Neuronal stem cell (in vitro differentiated cells): Measurements from ENCODE around the gene TPSB2. TPM values are rescaled to one million over a fixed set of nuclear protein-coding genes. Genes with fewer than 3 reads are reported as not detected.
"Not testable (repeated sequence)": the region's sequence is repeated elsewhere in the genome, so short reads cannot be mapped to it uniquely, and the experiment has no call there.

Experiments used
- DNase-seq: peaks from one replicate; pipeline ENCODE4 v3.0.0-alpha.2; 2013; ENCODE audit warnings: low spot score
- H2AFZ ChIP-seq: one replicate; pipeline ENCODE4 v1.6.1; 2013; ENCODE audit warnings: mild to moderate bottlenecking, low read length, inconsistent platforms
- H2AK5ac ChIP-seq: 2 replicates; pipeline ENCODE4 v1.6.1; 2013; ENCODE audit warnings: low read depth, mild to moderate bottlenecking, inconsistent platforms, low read length, moderate library complexity, mixed read lengths
- H2BK120ac ChIP-seq: 2 replicates; pipeline ENCODE4 v1.6.1; 2013; ENCODE audit warnings: low read depth, mild to moderate bottlenecking, inconsistent platforms, low read length, moderate library complexity, mixed read lengths
- H2BK12ac ChIP-seq: one replicate; pipeline ENCODE4 v1.6.1; 2013; ENCODE audit warnings: low read length, inconsistent platforms
- H2BK15ac ChIP-seq: 2 replicates; pipeline ENCODE4 v1.6.1; 2013; ENCODE audit warnings: mild to moderate bottlenecking, low read length, inconsistent platforms, mixed read lengths
- H2BK5ac ChIP-seq: one replicate; pipeline ENCODE4 v1.6.1; 2013; ENCODE audit warnings: inconsistent platforms, mild to moderate bottlenecking, low read length, moderate library complexity
- H3K14ac ChIP-seq: one replicate; pipeline ENCODE4 v1.6.1; 2013; ENCODE audit warnings: low read length, inconsistent platforms
- H3K18ac ChIP-seq: 2 replicates; pipeline ENCODE4 v1.6.1; 2013; ENCODE audit warnings: low read length, inconsistent platforms
- H3K23ac ChIP-seq: 2 replicates; pipeline ENCODE4 v1.6.1; 2013; ENCODE audit warnings: low read depth, mild to moderate bottlenecking, mixed read lengths, low read length, inconsistent platforms; ENCODE audit not compliant: poor library complexity
- H3K27ac ChIP-seq: replicated peaks from 3 replicates; pipeline ENCODE4 v1.5.1; 2013; ENCODE audit warnings: low read length, inconsistent platforms
- H3K27me3 ChIP-seq, 3 experiments: 2 replicates each; pipeline ENCODE4 v1.6.1; 2013; ENCODE audit warnings: low read length in 3 of 3, mild to moderate bottlenecking in 2 of 3, inconsistent platforms in 1 of 3, low read depth in 1 of 3, mixed read lengths in 1 of 3, moderate library complexity in 1 of 3; ENCODE audit not compliant: control insufficient read depth in 3 of 3, insufficient read depth in 3 of 3
- H3K36me3 ChIP-seq, 2 donors: replicated peaks in 1 of 2; 2 replicates each; pipeline ENCODE4 v1.6.1; 2013; ENCODE audit warnings: low read length in 2 of 2; ENCODE audit not compliant: control insufficient read depth in 2 of 2, insufficient read depth in 2 of 2
- H3K4ac ChIP-seq: 2 replicates; pipeline ENCODE4 v1.6.1; 2013; ENCODE audit warnings: inconsistent platforms, mild to moderate bottlenecking, low read length, moderate library complexity
- H3K4me1 ChIP-seq, 2 donors: 1 replicate in 1 of 2; 2 replicates in 1 of 2; pipeline ENCODE4 v1.6.1; 2013; ENCODE audit warnings: low read length in 2 of 2, low read depth in 1 of 2; ENCODE audit not compliant: control insufficient read depth in 2 of 2, insufficient read depth in 1 of 2
- H3K4me2 ChIP-seq: one replicate; pipeline ENCODE4 v1.6.1; 2013; ENCODE audit warnings: mild to moderate bottlenecking, low read length, inconsistent platforms; ENCODE audit not compliant: insufficient read depth, poor library complexity, severe bottlenecking
- H3K4me3 ChIP-seq, 2 donors: 2 replicates each; pipeline ENCODE4 v1.5.1; 2013; ENCODE audit warnings: low read length in 2 of 2, mild to moderate bottlenecking in 2 of 2, inconsistent platforms in 1 of 2, moderate library complexity in 1 of 2
- H3K79me1 ChIP-seq: one replicate; pipeline ENCODE4 v1.6.1; 2013; ENCODE audit warnings: low read depth, mild to moderate bottlenecking, inconsistent platforms, low read length, moderate library complexity
- H3K9ac ChIP-seq: one replicate; pipeline ENCODE4 v1.6.1; 2013; ENCODE audit warnings: mild to moderate bottlenecking, low read depth, low read length, inconsistent platforms; ENCODE audit not compliant: poor library complexity
- H3K9me3 ChIP-seq, 2 donors: replicated peaks in 1 of 2; 2 replicates each; pipeline versions ENCODE3 to v1.6.1; 2013; ENCODE audit warnings: low read length in 2 of 2, mild to moderate bottlenecking in 2 of 2, inconsistent platforms in 1 of 2, low read depth in 1 of 2, mixed read lengths in 1 of 2, moderate library complexity in 1 of 2; ENCODE audit not compliant: control insufficient read depth in 2 of 2, insufficient read depth in 1 of 2
- H4K8ac ChIP-seq: one replicate; pipeline ENCODE4 v1.6.1; 2013; ENCODE audit warnings: low read depth, mild to moderate bottlenecking, inconsistent platforms, low read length, moderate library complexity
- H4K91ac ChIP-seq: one replicate; pipeline ENCODE4 v1.6.1; 2013; ENCODE audit warnings: low read length, low read depth, mild to moderate bottlenecking, inconsistent platforms; ENCODE audit not compliant: poor library complexity
- WGBS, 2 donors: extraction: QIAGEN DNeasy Blood & Tissue Kit; methylation state at CpG; one replicate each; pipeline ENCODE4 v1.1.7; 2013; ENCODE audit warnings: missing lambda C conversion rate in 2 of 2, mixed read lengths in 1 of 2; ENCODE audit not compliant: insufficient read length in 2 of 2, insufficient replicate concordance in 1 of 2; ENCODE audit errors: extremely low coverage in 2 of 2; 5-methylcytosine and 5-hydroxymethylcytosine counted together
- polyA plus RNA-seq, 2 experiments: library from polyadenylated mRNA; stranded (reverse); fragments of 200-250 nt; gene quantifications; one replicate each; pipeline ENCODE4 v1.2.3, GENCODE V29; 2013

Gene TPSB2
- polyA plus RNA-seq (2013, experiment 1 of 2), result not detected
- not detected for polyA plus RNA-seq (2013, experiment 2 of 2)

DNA sequence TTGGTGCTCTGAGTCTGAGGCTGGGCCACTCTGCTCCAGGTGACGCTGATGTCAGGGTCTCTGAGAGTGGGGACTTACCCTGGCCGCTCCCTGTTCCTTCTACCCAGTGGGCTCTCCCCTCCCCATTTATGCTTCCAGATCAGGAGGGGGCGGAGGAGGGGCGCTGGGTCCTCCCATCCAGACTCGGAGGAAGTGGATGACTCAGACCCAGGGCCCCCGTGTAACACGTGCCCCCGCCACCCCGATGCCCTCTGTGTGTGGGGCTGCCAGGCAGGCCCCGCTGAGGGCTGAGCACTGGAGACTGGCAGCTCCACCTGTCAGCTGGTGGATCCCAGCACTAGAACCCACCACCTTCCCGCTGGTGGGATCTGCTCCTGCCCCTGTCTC, at the start of gene TPSB2:
Gene TPSB2 (minus strand): TSS at position 101 of the 387 bp plus-strand sequence. CDS start 233 bp downstream, outside the sequence.
- H3K27me3 ChIP-seq, H3K14ac ChIP-seq, H3K9ac ChIP-seq, H2BK15ac ChIP-seq, H4K8ac ChIP-seq, DNase-seq, H2AK5ac ChIP-seq, H3K79me1 ChIP-seq, H2BK12ac ChIP-seq, H2AFZ ChIP-seq, H3K18ac ChIP-seq, H3K27ac ChIP-seq, H3K4me2 ChIP-seq, H3K9me3 ChIP-seq, H4K91ac ChIP-seq, H3K4me1 ChIP-seq, H3K36me3 ChIP-seq, H2BK120ac ChIP-seq, H3K4me3 ChIP-seq, H3K4ac ChIP-seq, H3K23ac ChIP-seq, H2BK5ac ChIP-seq: not testable (repeated sequence)
- whole genome bisulfite sequencing, 2 donors, result no CpG with 5 or more reads among the region's 11 CpGs

DNA sequence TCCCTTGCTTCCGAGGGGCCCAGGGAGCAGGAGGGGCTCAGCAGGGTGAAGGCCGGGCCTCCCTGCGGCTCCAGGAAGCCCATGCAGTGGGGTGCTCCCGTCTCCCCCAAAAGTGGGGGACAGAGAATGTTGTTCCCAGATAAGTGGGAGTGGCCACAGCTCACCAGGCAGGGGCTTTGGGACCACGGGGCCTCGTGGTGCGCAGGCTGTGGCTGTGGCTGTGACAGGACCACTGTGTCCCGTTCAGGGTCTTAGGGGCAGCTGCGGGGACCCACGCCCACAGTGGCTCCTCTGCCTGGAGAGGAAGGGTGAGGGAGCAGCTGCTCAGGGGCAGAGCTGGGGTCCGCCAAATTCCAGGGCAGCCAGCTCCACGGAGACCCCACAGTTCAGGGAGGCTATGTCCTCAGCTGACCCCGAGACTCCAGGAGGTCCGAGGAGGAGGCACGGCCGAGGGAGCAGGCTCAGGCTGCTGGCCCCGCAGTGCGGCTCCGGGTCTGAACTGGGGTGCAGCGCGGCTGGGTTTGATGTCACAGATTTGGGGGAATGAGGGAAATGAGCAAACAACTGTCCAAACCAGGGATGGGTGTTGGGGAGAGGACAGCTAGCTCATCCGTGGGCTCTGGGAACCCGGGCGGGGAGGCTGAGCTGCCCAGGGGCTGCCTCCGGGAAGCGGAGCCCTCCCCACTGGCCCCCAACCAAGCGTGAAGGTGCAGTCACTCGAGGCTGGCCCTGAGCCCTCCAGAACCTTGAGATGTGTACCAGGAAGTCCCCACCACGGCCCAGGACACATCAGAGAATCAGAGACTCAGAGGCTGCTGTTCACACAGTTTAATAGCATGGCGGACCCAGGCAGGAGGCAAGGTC, 49.3 kb upstream of the TPSB2 start:
- Histone ChIP-seq H2AK5ac (peak overlapping the region; percentile 83), H3K4ac (peak overlapping the region; percentile 76), H3K36me3 (no peaks in the 10 kb centered on the region), H3K9me3 (no peaks in the 10 kb centered on the region), H4K8ac (no peak overlapping the region), H3K9ac (no peak overlapping the region), H3K23ac (peak overlapping the region; percentile 93), H3K14ac (no peak overlapping the region), H3K27ac (no peak overlapping the region), H2BK15ac (peak overlapping the region; percentile 87), H3K4me1 (peaks cover 11 to 14% of the 10 kb centered on the region in 2 donors), H3K4me2 (no peak overlapping the region), H2BK120ac (peak overlapping the region; percentile 91), H3K27me3 (peaks cover 0 to 39% (median 0%) of the 10 kb centered on the region in 3 experiments), H3K18ac (peak overlapping the region; percentile 80), H2AFZ (peak overlapping the region; percentile 85), H4K91ac (no peak overlapping the region), H2BK5ac (no peak overlapping the region), H3K79me1 (peaks cover 3% of the 10 kb centered on the region), H3K4me3 (no peak overlapping the region), H2BK12ac (peak overlapping the region; percentile 90)
- no peak for DNase-seq
- WGBS, 2 donors, result no CpG with 5 or more reads among the region's 30 CpGs

DNA sequence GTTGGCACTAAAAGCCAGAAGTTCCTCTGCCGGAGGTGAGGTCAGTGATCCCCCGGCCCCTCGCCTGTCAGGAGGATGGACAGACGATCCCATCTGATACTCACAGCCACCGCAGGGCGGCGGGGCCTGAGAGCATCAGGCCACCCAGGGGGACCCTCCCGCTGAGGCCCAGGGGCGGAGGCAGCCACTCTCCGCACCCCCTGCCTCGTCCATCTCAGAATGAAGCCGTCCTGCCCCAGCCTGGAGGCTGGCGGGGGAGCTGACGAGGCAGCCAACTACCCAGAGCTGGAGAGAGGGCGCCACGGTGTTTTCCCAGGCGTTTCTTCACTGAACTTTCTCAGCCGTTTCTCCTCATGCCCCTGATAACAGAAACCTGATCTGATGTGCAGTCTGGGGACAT, 48.5 kb upstream of the TPSB2 start:
- Histone ChIP-seq H2AFZ (peak overlapping the region; percentile 85), H4K91ac (no peak overlapping the region), H3K79me1 (peaks cover 3% of the 10 kb centered on the region), H3K27me3 (peaks cover 0 to 31% (median 0%) of the 10 kb centered on the region in 3 experiments), H3K4ac (no peak overlapping the region), H3K14ac (no peak overlapping the region), H2AK5ac (peak overlapping the region; percentile 79), H2BK120ac (peak overlapping the region; percentile 83), H3K4me2 (no peak overlapping the region), H3K9me3 (no peaks in the 10 kb centered on the region), H3K9ac (no peak overlapping the region), H3K36me3 (no peaks in the 10 kb centered on the region), H2BK12ac (no peak overlapping the region), H4K8ac (no peak overlapping the region), H3K23ac (no peak overlapping the region), H3K18ac (peak overlapping the region; percentile 89), H2BK15ac (peak overlapping the region; percentile 85), H3K4me3 (no peak overlapping the region), H3K27ac (no peak overlapping the region), H2BK5ac (peak overlapping the region; percentile 53), H3K4me1 (peaks cover 11 to 14% of the 10 kb centered on the region in 2 donors)
- WGBS, 2 donors, result no CpG with 5 or more reads among the region's 18 CpGs
- no peak for DNase-seq

DNA sequence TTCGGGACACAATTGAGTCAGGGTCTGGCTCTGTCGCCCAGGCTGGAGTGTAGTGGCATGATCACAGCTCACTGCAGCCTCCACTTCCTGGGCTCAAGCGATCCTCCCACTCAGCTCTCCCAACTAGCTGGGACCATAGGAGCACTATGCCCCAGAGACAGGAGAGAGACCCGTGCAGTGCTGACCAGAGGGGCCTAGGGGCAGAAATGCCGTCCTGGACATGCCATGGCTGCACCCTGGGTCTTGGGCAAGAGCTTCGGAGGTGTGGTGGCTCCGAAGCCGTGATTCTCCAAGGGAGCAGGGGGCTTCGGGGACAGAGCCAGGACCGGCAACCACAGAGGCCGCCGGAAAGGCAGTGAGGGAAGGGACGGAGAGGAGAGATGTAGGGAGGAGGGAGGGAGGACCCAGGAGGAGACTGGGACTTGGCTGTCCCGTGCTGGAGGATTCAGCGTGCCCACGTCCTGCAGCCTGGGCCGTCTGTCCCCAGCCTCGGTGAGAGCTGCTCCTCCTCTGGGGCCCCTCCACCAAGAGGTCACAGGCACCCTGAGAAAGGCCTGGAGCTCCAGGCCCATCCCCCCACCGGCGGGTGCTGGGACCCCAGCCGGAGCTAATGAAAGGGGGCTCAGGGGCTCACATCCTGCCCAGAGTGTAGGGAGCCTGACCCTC, 47.8 kb upstream of the TPSB2 start:
- Histone ChIP-seq H3K23ac (peak overlapping the region; percentile 85), H3K27ac (no peak overlapping the region), H3K4ac (no peak overlapping the region), H3K4me1 (peaks cover 11 to 14% of the 10 kb centered on the region in 2 donors), H3K18ac (peak overlapping the region; percentile 87), H2AFZ (peak overlapping the region; percentile 85), H3K9me3 (no peaks in the 10 kb centered on the region), H3K4me2 (no peak overlapping the region), H2BK12ac (peak overlapping the region; percentile 88), H3K4me3 (no peak overlapping the region), H3K9ac (peak overlapping the region; percentile 30), H2AK5ac (peak overlapping the region; percentile 63), H4K8ac (no peak overlapping the region), H2BK120ac (no peak overlapping the region), H2BK15ac (peak overlapping the region; percentile 45), H3K27me3 (peaks cover 0 to 25% (median 0%) of the 10 kb centered on the region in 3 experiments), H2BK5ac (peak overlapping the region; percentile 82), H3K36me3 (no peaks in the 10 kb centered on the region), H3K79me1 (peaks cover 3% of the 10 kb centered on the region), H4K91ac (peak overlapping the region; percentile 9), H3K14ac (peak overlapping the region; percentile 64)
- DNase-seq, result no peak
- WGBS, 2 donors, result no CpG with 5 or more reads among the region's 21 CpGs
